ENCODE data around the gene DHX16. TPM values are rescaled to one million over a fixed set of nuclear protein-coding genes. Genes with fewer than 3 reads are reported as not detected.
A peak's percentile ranks its signal among the peaks of the same experiment; 100 is the strongest.

Gene DHX16
- total RNA-seq, 6 donors from 2014 or later: 28.1 to 60.8 (median 31.8) TPM

DNA sequence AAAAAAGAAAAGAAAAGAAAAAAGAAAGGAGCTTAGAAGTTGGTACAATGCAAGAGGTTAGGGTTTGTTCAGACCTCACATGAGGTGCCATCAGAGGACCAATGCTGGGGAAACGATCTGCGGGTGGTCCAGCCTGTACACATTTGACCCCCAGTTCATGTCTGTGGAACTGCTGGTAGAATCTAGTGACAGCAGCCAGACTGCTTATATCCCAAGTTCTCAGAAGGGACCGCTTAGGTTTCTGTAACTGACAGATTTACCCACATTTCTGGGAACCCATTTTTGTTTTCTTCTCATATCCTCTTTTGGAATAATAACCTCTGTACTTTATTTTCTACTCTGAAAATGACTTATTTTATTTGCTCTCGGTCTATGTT lies 8.9 kb upstream of the DHX16 start:
- Histone ChIP-seq H3K9me3 (no peaks in the 10 kb centered on the region), H3K36me3 (peaks cover 0 to 44% (median 19%) of the 10 kb centered on the region in 4 donors), H3K27ac (peak overlapping the region; percentile 99 to 100 (median 99)), H3K4me3 (peak overlapping the region; percentile 44 to 82 (median 74)), H3K27me3 (no peaks in the 10 kb centered on the region), H3K4me1 (peaks cover 33 to 50% (median 49%) of the 10 kb centered on the region in 4 donors)
- no peak for TF ChIP-seq EP300 (IDR thresholded peaks at IDR 0.05)
- DNase-seq: no peak
- WGBS, 2 donors: 36 to 41% methylated on average over 4 of the region's 4 CpGs
- ATAC-seq (ENCODE audit: low FRiP score in 2 of 2): no peak

DNA sequence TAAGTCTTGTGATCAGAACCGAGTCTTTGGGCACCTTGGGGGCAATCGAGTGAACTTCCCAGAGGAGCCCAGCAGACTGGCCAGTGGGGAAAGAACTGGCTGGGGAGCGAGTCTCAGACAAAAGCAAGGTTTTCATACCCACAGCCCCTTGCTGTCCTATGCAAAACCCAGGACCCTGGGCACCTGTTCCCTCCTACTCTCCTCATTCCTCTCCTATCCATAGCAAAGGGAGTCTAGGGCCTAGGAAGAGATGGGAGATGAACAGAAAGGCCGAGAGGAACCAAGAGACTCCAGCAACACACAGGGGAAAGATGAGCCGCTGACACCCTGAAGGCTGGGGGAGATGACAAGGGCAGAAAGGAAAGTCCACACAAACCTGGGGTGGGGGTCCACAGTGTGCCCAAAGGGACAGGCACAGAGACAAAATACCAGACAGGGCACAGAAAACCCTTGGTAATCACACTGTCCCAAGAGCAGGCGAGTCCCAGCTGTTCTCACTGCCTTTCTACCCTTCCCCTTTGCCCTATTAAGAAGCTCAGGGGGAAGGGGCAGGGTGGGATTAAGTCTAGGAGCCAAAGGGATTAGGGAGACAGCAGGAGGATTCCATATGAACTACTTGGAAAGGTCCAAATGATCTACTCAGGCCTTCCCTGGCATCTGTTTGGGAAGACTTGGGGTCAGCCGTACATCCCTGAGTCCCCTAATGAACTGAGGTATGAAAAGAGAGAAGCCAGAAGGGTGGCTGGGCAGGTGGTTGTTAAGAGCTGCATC lies 7.1 kb upstream of the DHX16 start:
- ATAC-seq (ENCODE audit: low FRiP score in 2 of 2) (no peak), DNase-seq (no peak)
- no peak for TF ChIP-seq POLR2AphosphoS5 (IDR thresholded peaks at IDR 0.05)
- TF ChIP-seq, protein P1, sequence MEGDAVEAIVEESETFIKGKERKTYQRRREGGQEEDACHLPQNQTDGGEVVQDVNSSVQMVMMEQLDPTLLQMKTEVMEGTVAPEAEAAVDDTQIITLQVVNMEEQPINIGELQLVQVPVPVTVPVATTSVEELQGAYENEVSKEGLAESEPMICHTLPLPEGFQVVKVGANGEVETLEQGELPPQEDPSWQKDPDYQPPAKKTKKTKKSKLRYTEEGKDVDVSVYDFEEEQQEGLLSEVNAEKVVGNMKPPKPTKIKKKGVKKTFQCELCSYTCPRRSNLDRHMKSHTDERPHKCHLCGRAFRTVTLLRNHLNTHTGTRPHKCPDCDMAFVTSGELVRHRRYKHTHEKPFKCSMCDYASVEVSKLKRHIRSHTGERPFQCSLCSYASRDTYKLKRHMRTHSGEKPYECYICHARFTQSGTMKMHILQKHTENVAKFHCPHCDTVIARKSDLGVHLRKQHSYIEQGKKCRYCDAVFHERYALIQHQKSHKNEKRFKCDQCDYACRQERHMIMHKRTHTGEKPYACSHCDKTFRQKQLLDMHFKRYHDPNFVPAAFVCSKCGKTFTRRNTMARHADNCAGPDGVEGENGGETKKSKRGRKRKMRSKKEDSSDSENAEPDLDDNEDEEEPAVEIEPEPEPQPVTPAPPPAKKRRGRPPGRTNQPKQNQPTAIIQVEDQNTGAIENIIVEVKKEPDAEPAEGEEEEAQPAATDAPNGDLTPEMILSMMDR (IDR thresholded peaks at IDR 0.05): no peak
- TF ChIP-seq EP300 (IDR thresholded peaks at IDR 0.05): no peak
- TF ChIP-seq POLR2A (IDR thresholded peaks at IDR 0.05): no peak
- WGBS, 2 donors: 67 to 68% methylated on average over 7 of the region's 7 CpGs
- peak overlapping the region; percentile 6 to 70 (median 18) for H3K4me3 ChIP-seq
- peaks cover 4 to 55% (median 29%) of the 10 kb centered on the region in 4 donors for H3K36me3 ChIP-seq
- peaks cover 33 to 50% (median 41%) of the 10 kb centered on the region in 4 donors for H3K4me1 ChIP-seq
- no peaks in the 10 kb centered on the region for H3K9me3 ChIP-seq
- H3K27me3 ChIP-seq: no peaks in the 10 kb centered on the region
- H3K27ac ChIP-seq: peak overlapping the region; percentile 54 to 99 (median 64)

DNA sequence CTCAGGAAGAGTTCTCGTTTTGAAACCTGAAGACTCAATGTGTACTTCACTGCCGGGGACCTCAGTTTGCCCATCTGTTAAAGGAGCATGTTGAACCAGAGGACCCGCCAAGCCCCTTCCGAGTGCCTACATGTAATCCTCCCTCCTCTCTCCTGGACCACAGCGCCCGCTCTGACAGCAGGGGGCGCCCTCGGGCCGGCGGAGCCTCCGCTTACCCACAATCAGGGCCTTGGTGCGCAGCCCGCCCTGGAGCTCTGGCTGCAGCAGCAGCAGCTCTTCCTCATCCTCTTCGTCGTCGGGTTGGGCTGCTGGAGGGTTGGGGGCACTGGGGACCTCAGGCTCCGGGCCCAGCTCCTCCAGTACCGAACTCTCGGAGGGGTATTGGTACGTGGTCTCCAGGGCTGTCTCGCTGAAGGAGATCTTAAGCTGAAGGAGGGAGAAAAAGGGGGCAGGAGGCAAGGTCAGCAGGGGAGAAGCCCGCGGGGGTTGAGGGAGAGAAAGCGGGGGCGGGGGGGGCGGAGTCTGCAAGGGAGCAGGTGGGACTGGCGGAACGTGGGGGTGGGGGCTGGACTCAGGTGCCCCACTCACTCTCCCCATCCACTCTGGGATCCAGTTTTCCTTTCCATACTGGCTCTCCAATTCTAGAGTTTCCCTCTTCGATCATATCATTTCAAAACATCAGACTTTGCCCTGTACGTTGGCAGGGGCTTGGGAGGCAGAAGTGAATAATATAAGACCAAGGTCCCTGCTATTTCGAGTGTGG lies 6.3 kb upstream of the DHX16 start:
- Histone ChIP-seq H3K4me1 (peaks cover 33 to 50% (median 39%) of the 10 kb centered on the region in 4 donors), H3K4me3 (peak overlapping the region in 3 of 4 donors; percentile 6 to 70 (median 25)), H3K27me3 (no peaks in the 10 kb centered on the region), H3K36me3 (peaks cover 4 to 55% (median 29%) of the 10 kb centered on the region in 4 donors), H3K27ac (peak overlapping the region; percentile 54 to 99 (median 64)), H3K9me3 (no peaks in the 10 kb centered on the region)
- DNase-seq: peak; percentile 89 to 98
- 14 to 22% methylated on average over 18 to 30 of the region's 31 CpGs for WGBS, 2 donors
- TF ChIP-seq POLR2AphosphoS5 (IDR thresholded peaks at IDR 0.05): peak; percentile 51 to 69
- TF ChIP-seq EP300 (IDR thresholded peaks at IDR 0.05): no peak
- TF ChIP-seq, protein P1 (IDR thresholded peaks at IDR 0.05): peak; percentile 91 to 97 (median 94)
- peak; percentile 89 for ATAC-seq (ENCODE audit: low FRiP score in 2 of 2)

DNA sequence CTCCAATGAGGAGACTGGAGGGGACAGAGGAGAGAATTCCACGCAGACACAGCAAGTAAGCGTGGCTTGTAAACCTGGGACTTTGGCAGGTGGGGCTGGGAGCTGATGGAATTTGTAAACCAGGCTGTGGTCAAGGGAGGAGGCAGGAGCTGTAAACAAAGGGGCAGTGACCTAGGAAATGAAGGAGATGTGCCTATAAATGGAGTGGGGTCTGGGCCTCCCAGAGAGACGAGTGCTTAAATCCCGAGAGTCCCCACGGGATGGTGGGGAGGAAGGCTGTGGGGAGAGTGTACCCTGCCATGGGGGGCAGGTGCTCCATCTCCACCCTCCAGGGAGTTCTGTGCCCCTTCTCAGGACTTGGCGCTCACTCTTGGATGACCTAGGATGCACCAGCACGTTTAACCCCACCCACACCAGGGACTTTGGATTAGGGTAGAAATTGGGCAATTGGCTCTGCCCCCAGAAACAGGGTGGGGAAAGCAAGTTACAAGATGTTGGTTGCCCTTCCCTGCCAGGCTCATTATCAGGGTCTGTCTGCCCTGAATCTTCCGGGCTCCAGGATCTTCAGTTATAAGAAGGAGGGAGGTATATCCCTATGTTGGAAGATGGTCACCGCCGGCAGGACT lies 4.0 kb upstream of the DHX16 start:
- peaks cover 39 to 47% (median 41%) of the 10 kb centered on the region in 4 donors for H3K4me1 ChIP-seq
- H3K27ac ChIP-seq: no peak overlapping the region
- no peak overlapping the region for H3K4me3 ChIP-seq
- WGBS, 2 donors: 90 to 92% methylated on average over 7 to 10 of the region's 10 CpGs
- DNase-seq (no peak), ATAC-seq (ENCODE audit: low FRiP score in 2 of 2) (no peak)
- no peak for TF ChIP-seq POLR2A (IDR thresholded peaks at IDR 0.05)
- TF ChIP-seq, protein P1 (IDR thresholded peaks at IDR 0.05): no peak
- TF ChIP-seq EP300 (IDR thresholded peaks at IDR 0.05): no peak
- no peak for TF ChIP-seq POLR2AphosphoS5 (IDR thresholded peaks at IDR 0.05)
- peaks cover 4 to 55% (median 29%) of the 10 kb centered on the region in 4 donors for H3K36me3 ChIP-seq
- no peaks in the 10 kb centered on the region for H3K9me3 ChIP-seq
- no peaks in the 10 kb centered on the region for H3K27me3 ChIP-seq

All from upper lobe of left lung (tissue), 6 donors.